ENCODE measurements around the gene POLA1. TPM values are rescaled to one million over a fixed set of nuclear protein-coding genes. Genes with fewer than 3 reads are reported as not detected.

The POLA1 gene
- total and polyA plus RNA-seq, 2 donors from 2014 or later, result 2.2 to 9.7 TPM

GRCh38 chrX:24684048-24684447 lies 9.7 kb upstream of the POLA1 start:
- Histone ChIP-seq H3K9ac (ENCODE audit: low read length in 3 of 3) (no peak overlapping the region), H3K36me3 (ENCODE audit: control insufficient read depth in 2 of 3, insufficient read depth in 3 of 3, low read length in 3 of 3) (no peaks in the 10 kb centered on the region), H3K27me3 (ENCODE audit: control insufficient read depth, insufficient read depth, low read length) (no peaks in the 10 kb centered on the region), H3K4me3 (ENCODE audit: low read length in 3 of 3) (no peak overlapping the region), H3K9me3 (ENCODE audit: control insufficient read depth in 2 of 3, insufficient read depth in 1 of 3, low read length in 3 of 3) (no peaks in the 10 kb centered on the region), H3K27ac (ENCODE audit: low read depth in 2 of 2, low read length in 2 of 2) (no peak overlapping the region), H3K4me1 (ENCODE audit: control insufficient read depth in 2 of 3, insufficient read depth in 2 of 3, low read depth in 1 of 3, low read length in 3 of 3) (no peaks in the 10 kb centered on the region)
- intact Hi-C loops (cut with DNase I), result no loop called here
- no peak for TF ChIP-seq CTCF (IDR thresholded peaks at IDR 0.05; ENCODE audit: borderline replicate concordance, extremely low read depth, insufficient read depth)
- FAIRE-seq (no peak), DNase-seq (no peak)

GRCh38 chrX:24692305-24692704 lies 1.4 kb upstream of the POLA1 start:
- DNase-seq (no peak), FAIRE-seq (no peak)
- Histone ChIP-seq H3K4me3 (ENCODE audit: low read length in 3 of 3) (no peak overlapping the region), H3K27me3 (ENCODE audit: control insufficient read depth, insufficient read depth, low read length) (no peaks in the 10 kb centered on the region), H3K9ac (ENCODE audit: low read length in 3 of 3) (no peak overlapping the region), H3K4me1 (ENCODE audit: control insufficient read depth in 2 of 3, insufficient read depth in 2 of 3, low read depth in 1 of 3, low read length in 3 of 3) (no peaks in the 10 kb centered on the region), H3K9me3 (ENCODE audit: control insufficient read depth in 2 of 3, insufficient read depth in 1 of 3, low read length in 3 of 3) (no peaks in the 10 kb centered on the region), H3K36me3 (ENCODE audit: control insufficient read depth in 2 of 3, insufficient read depth in 3 of 3, low read length in 3 of 3) (no peaks in the 10 kb centered on the region), H3K27ac (ENCODE audit: low read depth in 2 of 2, low read length in 2 of 2) (no peak overlapping the region)
- intact Hi-C loops (cut with DNase I), result no loop called here
- TF ChIP-seq CTCF (IDR thresholded peaks at IDR 0.05; ENCODE audit: borderline replicate concordance, extremely low read depth, insufficient read depth), result no peak

GRCh38 chrX:24694825-24695224 lies 1.1 kb downstream of the POLA1 start:
- DNase-seq (no peak), FAIRE-seq (no peak)
- intact Hi-C loops (cut with DNase I), result no loop called here
- no peaks in the 10 kb centered on the region for H3K27me3 ChIP-seq (ENCODE audit: control insufficient read depth, insufficient read depth, low read length)
- H3K36me3 ChIP-seq (ENCODE audit: control insufficient read depth in 2 of 3, insufficient read depth in 3 of 3, low read length in 3 of 3), result no peaks in the 10 kb centered on the region
- peak overlapping the region in 1 of 3 donors; percentile 51 for H3K9ac ChIP-seq (ENCODE audit: low read length in 3 of 3)
- H3K9me3 ChIP-seq (ENCODE audit: control insufficient read depth in 2 of 3, insufficient read depth in 1 of 3, low read length in 3 of 3), result no peaks in the 10 kb centered on the region
- H3K27ac ChIP-seq (ENCODE audit: low read depth in 2 of 2, low read length in 2 of 2), result no peak overlapping the region
- no peak for TF ChIP-seq CTCF (IDR thresholded peaks at IDR 0.05; ENCODE audit: borderline replicate concordance, extremely low read depth, insufficient read depth)
- H3K4me1 ChIP-seq (ENCODE audit: control insufficient read depth in 2 of 3, insufficient read depth in 2 of 3, low read depth in 1 of 3, low read length in 3 of 3), result no peaks in the 10 kb centered on the region
- no peak overlapping the region for H3K4me3 ChIP-seq (ENCODE audit: low read length in 3 of 3)

GRCh38 chrX:24696294-24696693 lies 2.6 kb downstream of the POLA1 start:
- Histone ChIP-seq H3K27ac (ENCODE audit: low read depth in 2 of 2, low read length in 2 of 2) (no peak overlapping the region), H3K27me3 (ENCODE audit: control insufficient read depth, insufficient read depth, low read length) (no peaks in the 10 kb centered on the region), H3K4me1 (ENCODE audit: control insufficient read depth in 2 of 3, insufficient read depth in 2 of 3, low read depth in 1 of 3, low read length in 3 of 3) (no peaks in the 10 kb centered on the region), H3K36me3 (ENCODE audit: control insufficient read depth in 2 of 3, insufficient read depth in 3 of 3, low read length in 3 of 3) (no peaks in the 10 kb centered on the region), H3K9me3 (ENCODE audit: control insufficient read depth in 2 of 3, insufficient read depth in 1 of 3, low read length in 3 of 3) (no peaks in the 10 kb centered on the region), H3K9ac (ENCODE audit: low read length in 3 of 3) (no peak overlapping the region), H3K4me3 (ENCODE audit: low read length in 3 of 3) (no peak overlapping the region)
- TF ChIP-seq CTCF (IDR thresholded peaks at IDR 0.05; ENCODE audit: borderline replicate concordance, extremely low read depth, insufficient read depth), result no peak
- FAIRE-seq, result no peak
- intact Hi-C loops (cut with DNase I), result no loop called here
- DNase-seq, result no peak

All from kidney (tissue), 14 donors.